PC-3 (cell line): ENCODE results near the gene CCDC192. TPM values are rescaled to one million over a fixed set of nuclear protein-coding genes. Genes with fewer than 3 reads are reported as not detected.
A peak's percentile ranks its signal among the peaks of the same experiment; 100 is the strongest.

Experiments used
- ATAC-seq: fragments of 200-7000 bp; cut with Tn5 transposase; 2 replicates; pipeline ENCODE4 v1.9.1; 2020; ENCODE audit warnings: mild to moderate bottlenecking, moderate library complexity
- BruUV-seq: library from RNA; stranded (reverse); fragments of 400-500 nt; replicated peaks from 2 replicates; lab custom pipeline; 2021; lab: Mats Ljungman, UMichigan
- CTCF ChIA-PET: fragments of 300-600 bp; sonication (Branson Sonifier 250); formaldehyde crosslinking; loops from one replicate; lab custom pipeline; 2022; ENCODE audit warnings: antibody characterized with exemption; lab: Charles Lee
- POLR2A ChIA-PET: fragments of 300-600 bp; sonication (Branson Sonifier 250); formaldehyde crosslinking; loops from one replicate; lab custom pipeline; 2022; ENCODE audit warnings: antibody characterized with exemption; ENCODE audit not compliant: unreplicated experiment; lab: Charles Lee
- DNase-seq: peaks from one replicate; pipeline ENCODE4 v3.0.0-alpha.2; 2015
- H2AFZ ChIP-seq: fragments of 300-600 bp; sonication (generic); 2 replicates; pipeline ENCODE4 v1.6.0; 2016; ENCODE audit warnings: antibody characterized with exemption, low read length
- H3F3A ChIP-seq: fragments of 300-600 bp; sonication (generic); one replicate; pipeline ENCODE4 v1.6.0; 2017; ENCODE audit warnings: antibody characterized with exemption, low read length, control low read depth, mild to moderate bottlenecking; ENCODE audit not compliant: unreplicated experiment
- H3K27ac ChIP-seq: fragments of 300-600 bp; sonication (generic); 2 replicates; pipeline ENCODE4 v1.5.1; 2016; ENCODE audit warnings: mild to moderate bottlenecking, low read length
- H3K27me3 ChIP-seq: fragments of 300-600 bp; sonication (generic); 2 replicates; pipeline ENCODE4 v1.6.1; 2016; ENCODE audit warnings: low read length, mixed read lengths
- H3K36me3 ChIP-seq: fragments of 300-600 bp; sonication (generic); 2 replicates; pipeline ENCODE4 v1.6.1; 2016; ENCODE audit warnings: low read depth, mixed run types, low read length, mixed read lengths
- H3K4me1 ChIP-seq: fragments of 300-600 bp; sonication (generic); 2 replicates; pipeline ENCODE4 v1.5.1; 2016; ENCODE audit warnings: low read length; ENCODE audit not compliant: insufficient read depth
- H3K4me2 ChIP-seq: fragments of 300-600 bp; sonication (generic); 2 replicates; pipeline ENCODE4 v1.6.0; 2016; ENCODE audit warnings: low read length
- H3K4me3 ChIP-seq: fragments of 300-600 bp; sonication (generic); 2 replicates; pipeline ENCODE4 v1.5.1; 2016; ENCODE audit warnings: mild to moderate bottlenecking, low read length, mixed read lengths
- H3K79me2 ChIP-seq: fragments of 300-600 bp; sonication (generic); 2 replicates; pipeline ENCODE4 v1.6.1; 2017; ENCODE audit warnings: low read length, mixed read lengths
- H3K9ac ChIP-seq: fragments of 300-600 bp; sonication (generic); 2 replicates; pipeline ENCODE4 v1.6.0; 2016; ENCODE audit warnings: mild to moderate bottlenecking, low read length
- H3K9me2 ChIP-seq: fragments of 300-600 bp; sonication (generic); replicated peaks from 2 replicates; pipeline ENCODE4 v1.6.1; 2016; ENCODE audit warnings: mixed run types, low read length, mixed read lengths
- H3K9me3 ChIP-seq: fragments of 300-600 bp; sonication (generic); 2 replicates; pipeline ENCODE4 v1.6.1; 2016; ENCODE audit warnings: low read length, mixed read lengths
- H4K20me1 ChIP-seq: fragments of 300-600 bp; sonication (generic); 2 replicates; pipeline ENCODE4 v1.6.1; 2016; ENCODE audit warnings: low read length, mixed read lengths
- CTCF ChIP-seq: fragments of 300-600 bp; sonication (generic); conservative IDR thresholded peaks from 2 replicates; pipeline ENCODE4 v1.5.1; 2017; ENCODE audit warnings: antibody characterized with exemption, low read depth, mild to moderate bottlenecking, low read length
- EZH2 ChIP-seq: fragments of 300-600 bp; sonication (generic); IDR thresholded peaks from one replicate; pipeline ENCODE4 v1.6.1; 2017; ENCODE audit warnings: antibody characterized with exemption, mild to moderate bottlenecking, low read length; ENCODE audit not compliant: unreplicated experiment
- EZH2phosphoT487 ChIP-seq: fragments of 300-600 bp; sonication (generic); IDR thresholded peaks from 2 replicates; pipeline ENCODE4 v1.6.1; 2018; ENCODE audit warnings: mild to moderate bottlenecking, antibody characterized with exemption, low read length, borderline replicate concordance
- intact Hi-C: fragments of 100-400 bp; cut with micrococcal nuclease; formaldehyde crosslinking; loops from 2 replicates; pipeline ENCODE4 v1.9.0; 2023
- total RNA-seq: library from RNA; depleted of rRNA; stranded (reverse); fragments of >200 nt; gene quantifications from 2 replicates; pipeline ENCODE4 v1.2.3, GENCODE V29; 2014; rRNA removed

The CCDC192 gene
- total RNA-seq, 1 experiment from 2014 or later = not detected

- Histone ChIP-seq H3K9me2 (no peaks in the 10 kb centered on the region; the same call in 1 of the 2 replicates), H3K4me1 (peaks cover 17% of the 10 kb centered on the region), H3F3A (no peaks in the 10 kb centered on the region), H4K20me1 (no peaks in the 10 kb centered on the region), H2AFZ (no peak overlapping the region), H3K27ac (peak overlapping the region; percentile 76), H3K9me3 (no peaks in the 10 kb centered on the region), H3K4me3 (no peak overlapping the region), H3K36me3 (no peaks in the 10 kb centered on the region), H3K27me3 (no peaks in the 10 kb centered on the region), H3K9ac (no peak overlapping the region), H3K4me2 (peak overlapping the region; percentile 29; the same call in 1 of the 2 replicates), H3K79me2 (no peaks in the 10 kb centered on the region)
- no peak for DNase-seq
- ChIA-PET CTCF (no interaction called here), POLR2A (interaction anchor here (0.7 kb wide), 1 partner anchor 36 kb away, joined by 6 read pairs; no protein-coding TSS in a partner anchor)
- TF ChIP-seq CTCF (no peak), EZH2phosphoT487 (no peak), EZH2 (no peak)
- no peak; the same call in 1 of the 2 replicates for ATAC-seq
- BruUV-seq = no TSS peak
- intact Hi-C loops = loop anchor here (2.0 kb wide), 1 partner anchor 95 kb away; the partner anchor contains the start of gene SLC12A2
Observed at GRCh38 chr5:127987354-127988145, 284.4 kb downstream of the CCDC192 start.

GRCh38 chr5:127988146-127988760, 285.1 kb downstream of the CCDC192 start:
- Histone ChIP-seq H3K9me2 (no peaks in the 10 kb centered on the region; the same call in 1 of the 2 replicates), H2AFZ (peak overlapping the region; percentile 75), H3K4me1 (peaks cover 17% of the 10 kb centered on the region), H3F3A (no peaks in the 10 kb centered on the region), H3K27ac (peak overlapping the region; percentile 76), H3K36me3 (no peaks in the 10 kb centered on the region), H3K9ac (0 out of 2 replicates have a peak overlapping the region, but pooled peaks have one; percentile 13), H3K4me2 (peak overlapping the region; percentile 53), H3K27me3 (no peaks in the 10 kb centered on the region), H3K79me2 (no peaks in the 10 kb centered on the region), H4K20me1 (no peaks in the 10 kb centered on the region), H3K4me3 (no peak overlapping the region), H3K9me3 (no peaks in the 10 kb centered on the region)
- BruUV-seq = no TSS peak
- CTCF ChIA-PET = no interaction called here
- ATAC-seq = peak; percentile 91
- intact Hi-C loops = loop anchor here (2.0 kb wide), 1 partner anchor 95 kb away; the partner anchor contains the start of gene SLC12A2
- no peak for TF ChIP-seq EZH2
- TF ChIP-seq EZH2phosphoT487 = no peak
- TF ChIP-seq CTCF = no peak
- DNase-seq = peak; percentile 97
- POLR2A ChIA-PET = interaction anchor here (0.6 to 0.7 kb wide), 3 partner anchors 10 to 146 kb away, joined by 4 to 6 read pairs (median 4); no protein-coding TSS in a partner anchor

Other genes starting within 250 kb of the CCDC192 start
- gene PRRC1, start 185.8 kb upstream of the CCDC192 start, total RNA-seq = 51.9 and 56.4 TPM in 2 replicates
- not detected in 2 replicates for gene CTXN3, start 54.3 kb upstream of the CCDC192 start, total RNA-seq